Uterus (tissue), 2 donors: ENCODE data around the gene RTL1.

Experiments used
- POLR2A ChIP-seq, 2 donors: fragments of 450-650 bp; IDR thresholded peaks; one replicate each; pipeline ENCODE4 v1.6.1; 2016; ENCODE audit warnings: antibody characterized with exemption in 2 of 2, mild to moderate bottlenecking in 1 of 2, moderate library complexity in 1 of 2
- TF ChIP-seq, protein P1 (sequence below), 4 experiments: fragments of 200-600 bp in 2 of 4; fragments of 450-650 bp in 2 of 4; sonication (generic) in 2 of 4; IDR thresholded peaks; one replicate each; pipeline ENCODE4 v1.5.1; 2016 to 2019; ENCODE audit warnings: antibody characterized with exemption in 4 of 4, mild to moderate bottlenecking in 2 of 4, moderate library complexity in 1 of 4

DNA sequence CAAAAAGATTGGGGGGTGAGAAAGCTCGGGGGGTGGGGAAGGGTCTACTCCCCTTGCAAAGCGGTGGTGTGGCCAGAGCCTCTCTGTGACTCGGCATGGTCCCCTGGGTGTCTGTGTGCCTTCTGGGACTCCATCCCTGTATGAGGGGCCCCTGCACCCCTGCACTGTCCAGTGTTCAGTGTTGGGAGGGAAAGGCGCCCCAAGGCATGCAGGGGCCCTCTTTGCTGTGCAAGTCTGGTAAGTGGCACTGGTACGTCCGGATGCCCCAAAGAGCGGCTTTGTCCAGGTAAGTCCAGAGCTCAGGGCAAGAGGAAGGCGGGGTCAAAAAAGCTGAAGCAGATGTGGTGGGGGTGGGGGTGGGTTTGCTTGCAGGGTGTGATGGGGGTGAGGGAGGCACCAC lies 23.7 kb downstream of the RTL1 start:
- TF ChIP-seq, protein P1, sequence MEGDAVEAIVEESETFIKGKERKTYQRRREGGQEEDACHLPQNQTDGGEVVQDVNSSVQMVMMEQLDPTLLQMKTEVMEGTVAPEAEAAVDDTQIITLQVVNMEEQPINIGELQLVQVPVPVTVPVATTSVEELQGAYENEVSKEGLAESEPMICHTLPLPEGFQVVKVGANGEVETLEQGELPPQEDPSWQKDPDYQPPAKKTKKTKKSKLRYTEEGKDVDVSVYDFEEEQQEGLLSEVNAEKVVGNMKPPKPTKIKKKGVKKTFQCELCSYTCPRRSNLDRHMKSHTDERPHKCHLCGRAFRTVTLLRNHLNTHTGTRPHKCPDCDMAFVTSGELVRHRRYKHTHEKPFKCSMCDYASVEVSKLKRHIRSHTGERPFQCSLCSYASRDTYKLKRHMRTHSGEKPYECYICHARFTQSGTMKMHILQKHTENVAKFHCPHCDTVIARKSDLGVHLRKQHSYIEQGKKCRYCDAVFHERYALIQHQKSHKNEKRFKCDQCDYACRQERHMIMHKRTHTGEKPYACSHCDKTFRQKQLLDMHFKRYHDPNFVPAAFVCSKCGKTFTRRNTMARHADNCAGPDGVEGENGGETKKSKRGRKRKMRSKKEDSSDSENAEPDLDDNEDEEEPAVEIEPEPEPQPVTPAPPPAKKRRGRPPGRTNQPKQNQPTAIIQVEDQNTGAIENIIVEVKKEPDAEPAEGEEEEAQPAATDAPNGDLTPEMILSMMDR (IDR thresholded peaks at IDR 0.05), result no peak
- TF ChIP-seq POLR2A (IDR thresholded peaks at IDR 0.05), result no peak
